ENCODE measurements around the gene NOL3. TPM values are rescaled to one million over a fixed set of nuclear protein-coding genes. Genes with fewer than 3 reads are reported as not detected.

Gene NOL3
- total and polyA plus RNA-seq, 2 of the 13 experiments (the other 11 are each of a cell fraction or from before 2014, with no cell fraction given): 5.7 to 20.5 TPM

DNA sequence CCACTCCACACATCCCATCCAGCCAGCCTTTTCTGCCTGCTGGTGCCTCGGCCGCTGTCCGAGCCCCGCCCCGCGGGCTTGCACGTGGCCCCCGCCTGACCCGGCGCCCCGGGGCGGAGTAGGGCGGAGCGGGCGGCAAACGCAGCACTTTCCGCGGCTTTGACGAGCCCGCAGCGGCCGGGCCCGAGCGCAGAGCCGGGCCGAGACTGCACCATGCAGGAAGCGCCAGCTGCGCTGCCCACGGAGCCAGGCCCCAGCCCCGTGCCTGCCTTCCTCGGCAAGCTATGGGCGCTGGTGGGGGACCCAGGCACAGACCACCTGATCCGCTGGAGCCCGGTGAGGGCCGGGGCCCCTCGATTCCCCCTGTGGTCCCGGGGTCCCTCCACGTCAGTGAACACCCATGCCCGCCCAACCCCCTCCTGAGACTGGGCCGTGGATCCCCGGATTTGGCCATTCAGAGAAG, 5.7 kb upstream of the NOL3 start, which contains the start of gene HSF4 (continued):
- TF ChIP-seq MAZ (IDR thresholded peaks at IDR 0.05; ENCODE audit: borderline replicate concordance, low read depth, low read length): peak; percentile 61; the same call in 1 of the 2 replicates
- peak; percentile 90 for TF ChIP-seq MAZ (CRISPR knock-in tag; IDR thresholded peaks at IDR 0.05; ENCODE audit: low read depth)
- TF ChIP-seq HES4 (CRISPR knock-in tag; IDR thresholded peaks at IDR 0.05; ENCODE audit: borderline replicate concordance): peak; percentile 89; the same call in 1 of the 2 replicates
- TF ChIP-seq, protein P1, sequence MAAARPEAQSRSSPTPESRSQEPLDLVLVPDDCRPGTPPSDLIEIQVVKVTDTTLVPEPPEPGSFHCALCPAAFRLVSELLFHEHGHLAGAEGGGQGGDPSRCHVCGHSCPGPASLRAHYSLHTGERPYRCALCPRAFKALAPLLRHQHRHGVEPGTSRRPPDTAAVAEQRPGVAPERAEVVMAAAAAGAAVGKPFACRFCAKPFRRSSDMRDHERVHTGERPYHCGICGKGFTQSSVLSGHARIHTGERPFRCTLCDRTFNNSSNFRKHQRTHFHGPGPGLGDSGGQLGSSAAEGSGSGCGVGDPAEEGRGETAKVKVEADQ (CRISPR knock-in tag; IDR thresholded peaks at IDR 0.05; ENCODE audit: borderline replicate concordance): peak; percentile 94; the same call in 1 of the 2 replicates
- peak; percentile 68; the same call in 1 of the 2 replicates for TF ChIP-seq PBX3 (CRISPR knock-in tag; IDR thresholded peaks at IDR 0.05; ENCODE audit: borderline replicate concordance)
- peak; percentile 71 for TF ChIP-seq KMT2A (CRISPR knock-in tag; IDR thresholded peaks at IDR 0.05)
- TF ChIP-seq, protein P2, sequence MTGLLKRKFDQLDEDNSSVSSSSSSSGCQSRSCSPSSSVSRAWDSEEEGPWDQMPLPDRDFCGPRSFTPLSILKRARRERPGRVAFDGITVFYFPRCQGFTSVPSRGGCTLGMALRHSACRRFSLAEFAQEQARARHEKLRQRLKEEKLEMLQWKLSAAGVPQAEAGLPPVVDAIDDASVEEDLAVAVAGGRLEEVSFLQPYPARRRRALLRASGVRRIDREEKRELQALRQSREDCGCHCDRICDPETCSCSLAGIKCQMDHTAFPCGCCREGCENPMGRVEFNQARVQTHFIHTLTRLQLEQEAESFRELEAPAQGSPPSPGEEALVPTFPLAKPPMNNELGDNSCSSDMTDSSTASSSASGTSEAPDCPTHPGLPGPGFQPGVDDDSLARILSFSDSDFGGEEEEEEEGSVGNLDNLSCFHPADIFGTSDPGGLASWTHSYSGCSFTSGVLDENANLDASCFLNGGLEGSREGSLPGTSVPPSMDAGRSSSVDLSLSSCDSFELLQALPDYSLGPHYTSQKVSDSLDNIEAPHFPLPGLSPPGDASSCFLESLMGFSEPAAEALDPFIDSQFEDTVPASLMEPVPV (CRISPR knock-in tag; IDR thresholded peaks at IDR 0.05): peak; percentile 88
- no peak for TF ChIP-seq ZNF414 (CRISPR knock-in tag; IDR thresholded peaks at IDR 0.05)
- TF ChIP-seq ZSCAN20 (CRISPR knock-in tag; IDR thresholded peaks at IDR 0.05; ENCODE audit: borderline replicate concordance): peak; percentile 90; the same call in 1 of the 2 replicates
- TF ChIP-seq SIX1 (CRISPR knock-in tag; IDR thresholded peaks at IDR 0.05; ENCODE audit: borderline replicate concordance): no peak
- TF ChIP-seq, protein P3, sequence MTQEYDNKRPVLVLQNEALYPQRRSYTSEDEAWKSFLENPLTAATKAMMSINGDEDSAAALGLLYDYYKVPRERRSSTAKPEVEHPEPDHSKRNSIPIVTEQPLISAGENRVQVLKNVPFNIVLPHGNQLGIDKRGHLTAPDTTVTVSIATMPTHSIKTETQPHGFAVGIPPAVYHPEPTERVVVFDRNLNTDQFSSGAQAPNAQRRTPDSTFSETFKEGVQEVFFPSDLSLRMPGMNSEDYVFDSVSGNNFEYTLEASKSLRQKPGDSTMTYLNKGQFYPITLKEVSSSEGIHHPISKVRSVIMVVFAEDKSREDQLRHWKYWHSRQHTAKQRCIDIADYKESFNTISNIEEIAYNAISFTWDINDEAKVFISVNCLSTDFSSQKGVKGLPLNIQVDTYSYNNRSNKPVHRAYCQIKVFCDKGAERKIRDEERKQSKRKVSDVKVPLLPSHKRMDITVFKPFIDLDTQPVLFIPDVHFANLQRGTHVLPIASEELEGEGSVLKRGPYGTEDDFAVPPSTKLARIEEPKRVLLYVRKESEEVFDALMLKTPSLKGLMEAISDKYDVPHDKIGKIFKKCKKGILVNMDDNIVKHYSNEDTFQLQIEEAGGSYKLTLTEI (CRISPR knock-in tag; conservative IDR thresholded peaks at IDR 0.05): no peak
- no peak for TF ChIP-seq CENPT (CRISPR knock-in tag; IDR thresholded peaks at IDR 0.05; ENCODE audit: low read depth)
- TF ChIP-seq NR1H2 (CRISPR knock-in tag; IDR thresholded peaks at IDR 0.05; ENCODE audit: borderline replicate concordance, low read depth): 0 out of 2 replicates have a peak, but pooled peaks have one; percentile 58
- TF ChIP-seq ESRRA (CRISPR knock-in tag; IDR thresholded peaks at IDR 0.05; ENCODE audit: low read depth): no peak
- peak; percentile 86 for TF ChIP-seq RARA (CRISPR knock-in tag; IDR thresholded peaks at IDR 0.05)
- no peak for TF ChIP-seq SRSF1 (optimal IDR thresholded peaks at IDR 0.05; ENCODE audit: low read depth, low read length)
- TF ChIP-seq ZNF326 (CRISPR knock-in tag; IDR thresholded peaks at IDR 0.05; ENCODE audit: borderline replicate concordance): no peak
- TF ChIP-seq ZNF616 (CRISPR knock-in tag; IDR thresholded peaks at IDR 0.05; ENCODE audit: low read depth): no peak
- no peak for TF ChIP-seq ATAD3A (CRISPR knock-in tag; IDR thresholded peaks at IDR 0.05)
- TF ChIP-seq, protein P4, sequence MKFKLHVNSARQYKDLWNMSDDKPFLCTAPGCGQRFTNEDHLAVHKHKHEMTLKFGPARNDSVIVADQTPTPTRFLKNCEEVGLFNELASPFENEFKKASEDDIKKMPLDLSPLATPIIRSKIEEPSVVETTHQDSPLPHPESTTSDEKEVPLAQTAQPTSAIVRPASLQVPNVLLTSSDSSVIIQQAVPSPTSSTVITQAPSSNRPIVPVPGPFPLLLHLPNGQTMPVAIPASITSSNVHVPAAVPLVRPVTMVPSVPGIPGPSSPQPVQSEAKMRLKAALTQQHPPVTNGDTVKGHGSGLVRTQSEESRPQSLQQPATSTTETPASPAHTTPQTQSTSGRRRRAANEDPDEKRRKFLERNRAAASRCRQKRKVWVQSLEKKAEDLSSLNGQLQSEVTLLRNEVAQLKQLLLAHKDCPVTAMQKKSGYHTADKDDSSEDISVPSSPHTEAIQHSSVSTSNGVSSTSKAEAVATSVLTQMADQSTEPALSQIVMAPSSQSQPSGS (CRISPR knock-in tag; IDR thresholded peaks at IDR 0.05): peak; percentile 86
- TF ChIP-seq ZNF577 (CRISPR knock-in tag; IDR thresholded peaks at IDR 0.05; ENCODE audit: borderline replicate concordance, low read depth): no peak
- peak; percentile 96 for TF ChIP-seq ZNF547 (CRISPR knock-in tag; IDR thresholded peaks at IDR 0.05)
